HEK293T (cell line): ENCODE results near the gene ODAD3.

Experiments used
- ARNT ChIP-seq: fragments of 450-650 bp; IDR thresholded peaks from 2 replicates; pipeline ENCODE4 v1.6.1; 2017; ENCODE audit warnings: mild to moderate bottlenecking
- BHLHE40 ChIP-seq: fragments of 450-650 bp; IDR thresholded peaks from 2 replicates; pipeline ENCODE4 v1.6.1; 2016; ENCODE audit warnings: mild to moderate bottlenecking, moderate library complexity, borderline replicate concordance
- CTBP1 ChIP-seq: fragments of 450-650 bp; IDR thresholded peaks from 2 replicates; pipeline ENCODE4 v1.6.1; 2016; ENCODE audit warnings: borderline replicate concordance
- ELF4 ChIP-seq: fragments of 450-650 bp; IDR thresholded peaks from 2 replicates; pipeline ENCODE4 v1.6.1; 2017; ENCODE audit warnings: antibody characterized with exemption
- FOXK2 ChIP-seq: fragments of 450-650 bp; IDR thresholded peaks from 2 replicates; pipeline ENCODE4 v1.6.1; 2016; ENCODE audit warnings: mild to moderate bottlenecking
- FOXM1 ChIP-seq: fragments of 450-650 bp; IDR thresholded peaks from 2 replicates; pipeline ENCODE4 v1.6.1; 2017; ENCODE audit warnings: mild to moderate bottlenecking, borderline replicate concordance
- L3MBTL2 ChIP-seq: fragments of 450-650 bp; conservative IDR thresholded peaks from 2 replicates; pipeline ENCODE4 v1.6.1; 2016; ENCODE audit warnings: mild to moderate bottlenecking
- NFRKB ChIP-seq: fragments of 450-650 bp; IDR thresholded peaks from 2 replicates; pipeline ENCODE4 v1.6.1; 2016; ENCODE audit warnings: mild to moderate bottlenecking, moderate library complexity
- PKNOX1 ChIP-seq: fragments of 450-650 bp; IDR thresholded peaks from 2 replicates; pipeline ENCODE4 v1.6.1; 2016
- SP1 ChIP-seq: fragments of 450-650 bp; IDR thresholded peaks from 2 replicates; pipeline ENCODE4 v1.6.1; 2017
- SUZ12 ChIP-seq: fragments of 450-650 bp; IDR thresholded peaks from 2 replicates; pipeline ENCODE4 v1.6.1; 2016; ENCODE audit warnings: mild to moderate bottlenecking
- TARDBP ChIP-seq: fragments of 450-650 bp; IDR thresholded peaks from 2 replicates; pipeline ENCODE4 v1.6.1; 2016
- ZNF384 ChIP-seq: fragments of 450-650 bp; IDR thresholded peaks from 2 replicates; pipeline ENCODE4 v1.6.1; 2016

- no peak for TF ChIP-seq L3MBTL2
- no peak for TF ChIP-seq FOXK2
- TF ChIP-seq FOXM1 = no peak
- TF ChIP-seq TARDBP = no peak
- TF ChIP-seq NFRKB = no peak
- no peak for TF ChIP-seq SP1
- no peak for TF ChIP-seq ARNT
- TF ChIP-seq CTBP1 = no peak
- no peak for TF ChIP-seq SUZ12
- no peak for TF ChIP-seq ELF4
- no peak for TF ChIP-seq ZNF384
- no peak for TF ChIP-seq BHLHE40
- TF ChIP-seq PKNOX1 = no peak
Observed at GRCh38 chr19:11418094-11418548, 16.8 kb downstream of the ODAD3 start.
